Stomach (tissue), 9 donors: Measurements from ENCODE around the gene DOCK6. TPM values are rescaled to one million over a fixed set of nuclear protein-coding genes. Genes with fewer than 3 reads are reported as not detected.
"Not testable (repeated sequence)": the region's sequence is repeated elsewhere in the genome, so short reads cannot be mapped to it uniquely, and the experiment has no call there.

ENCODE experiments used
- DNase-seq, 2 donors: peaks; one replicate each; pipeline versions ENCODE4 v3.0.0 to v3.0.0-alpha.2; 2013 to 2019
- H3K27ac ChIP-seq, 5 donors: fragments of 200-600 bp in 4 of 5; sonication (generic) in 4 of 5; one replicate each; pipeline ENCODE4 v1.5.1; 2013 to 2019; ENCODE audit warnings: mild to moderate bottlenecking in 1 of 5, moderate library complexity in 1 of 5
- H3K27me3 ChIP-seq, 3 donors: fragments of 200-600 bp; sonication (generic); one replicate each; pipeline ENCODE4 v1.5.1; 2017 to 2019; ENCODE audit warnings: mixed run types in 1 of 3
- H3K36me3 ChIP-seq, 4 donors: fragments of 200-600 bp; sonication (generic); 1 replicate in 3 of 4; 2 replicates in 1 of 4; pipeline ENCODE4 v1.5.1; 2016 to 2019
- H3K4me1 ChIP-seq, 4 donors: fragments of 200-600 bp; sonication (generic); one replicate each; pipeline ENCODE4 v1.5.1; 2016 to 2019
- H3K4me3 ChIP-seq, 4 donors: fragments of 200-600 bp; sonication (generic) in 3 of 4; one replicate each; pipeline ENCODE4 v1.5.1; 2016 to 2019; ENCODE audit warnings: mild to moderate bottlenecking in 1 of 4
- H3K9me3 ChIP-seq, 4 donors: fragments of 200-600 bp; sonication (generic); one replicate each; pipeline ENCODE4 v1.5.1; 2016 to 2019
- CTCF ChIP-seq, 7 experiments: fragments of 450-650 bp in 4 of 7; fragments of 200-600 bp in 3 of 7; sonication (generic) in 3 of 7; IDR thresholded peaks; one replicate each; pipeline ENCODE4 v1.5.1; 2016 to 2019; ENCODE audit warnings: antibody characterized with exemption in 7 of 7, control low read depth in 2 of 7, mild to moderate bottlenecking in 1 of 7
- EP300 ChIP-seq: sonication (generic); formaldehyde crosslinking; IDR thresholded peaks from one replicate; pipeline ENCODE4 v1.6.1; 2017; ENCODE audit warnings: antibody characterized with exemption
- POLR2A ChIP-seq, 4 donors: fragments of 450-650 bp; IDR thresholded peaks; one replicate each; pipeline ENCODE4 v1.6.1; 2016; ENCODE audit warnings: antibody characterized with exemption in 4 of 4, control low read depth in 2 of 4, mild to moderate bottlenecking in 1 of 4, moderate library complexity in 1 of 4
- POLR2AphosphoS5 ChIP-seq, 3 donors: sonication (generic); formaldehyde crosslinking; IDR thresholded peaks; one replicate each; pipeline ENCODE4 v1.6.1; 2016; ENCODE audit warnings: antibody characterized with exemption in 3 of 3
- WGBS, 5 donors: extraction: QIAGEN DNeasy Blood & Tissue Kit in 3 of 5; methylation state at CpG; one replicate each; pipeline versions ENCODE4 v1.1.5 to v1.1.7; 2013 to 2018; 5-methylcytosine and 5-hydroxymethylcytosine counted together
- intact Hi-C: fragments of 100-400 bp; cut with DNase I; formaldehyde crosslinking; loops from one replicate; pipeline ENCODE4 v1.15.1; 2023; ENCODE audit warnings: low total_unique reads
- polyA plus RNA-seq, 3 donors: library from polyadenylated mRNA; stranded (reverse); fragments of 200-250 nt; gene quantifications; one replicate each; pipeline ENCODE4 v1.2.3, GENCODE V29; 2013
- total RNA-seq, 5 donors: library from RNA; depleted of rRNA; stranded (reverse); fragments of >200 nt; gene quantifications; one replicate each; pipeline versions ENCODE4 v1.1.0 to v1.2.3, GENCODE V29; 2014 to 2016
- donor health status: healthy with polysubstance abuse.
- donor health status: Bipolar disorder and iron deficiency.
- donor health status: healthy.

Gene DOCK6
- total and polyA plus RNA-seq, 8 donors: 21.4 to 243 (median 58.9) TPM

- DNase-seq: no peak
- intact Hi-C loops: no loop called here
- Histone ChIP-seq H3K4me3 (peak overlapping the region in 1 of 4 donors; percentile 9), H3K4me1 (peaks cover 25 to 55% (median 37%) of the 10 kb centered on the region in 4 donors), H3K27me3 (no peaks in the 10 kb centered on the region), H3K27ac (peak overlapping the region in 4 of 5 donors; percentile 61 to 94 (median 72)), H3K36me3 (peaks cover 28 to 65% (median 50%) of the 10 kb centered on the region in 4 donors), H3K9me3 (no peaks in the 10 kb centered on the region)
- WGBS, 5 donors: 45 to 64% (median 56%) methylated on average over 11 of the region's 11 CpGs
- no peak for TF ChIP-seq POLR2A (IDR thresholded peaks at IDR 0.05)
- no peak for TF ChIP-seq CTCF (IDR thresholded peaks at IDR 0.05)
Observed at GRCh38 chr19:11179716-11180297, 82.5 kb downstream of the DOCK6 start.

DNA sequence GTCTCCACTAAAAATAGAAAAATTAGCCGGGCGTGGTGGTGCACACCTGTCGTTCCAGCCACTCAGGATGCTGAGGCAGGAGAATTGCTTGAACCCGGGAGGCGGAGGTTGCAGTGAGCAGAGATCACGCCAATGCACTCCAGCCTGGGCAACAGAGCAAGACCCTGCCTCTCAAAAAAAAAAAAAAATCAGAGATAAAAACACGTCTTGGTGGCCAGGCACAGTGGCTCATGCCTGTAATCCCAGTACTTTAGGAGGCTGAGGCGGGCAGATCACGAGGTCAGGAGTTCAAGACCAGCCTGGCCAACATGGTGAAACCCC, 83.2 kb downstream of the DOCK6 start:
- DNase-seq, H3K4me3 ChIP-seq, intact Hi-C loops, H3K9me3 ChIP-seq, H3K27me3 ChIP-seq: not testable (repeated sequence)
- Histone ChIP-seq H3K36me3 (peaks cover 35 to 68% (median 57%) of the 10 kb centered on the region in 4 donors), H3K27ac (peak overlapping the region in 4 of 5 donors; percentile 61 to 94 (median 72)), H3K4me1 (peaks cover 21 to 48% (median 30%) of the 10 kb centered on the region in 4 donors)
- 84 to 92% (median 91%) methylated on average over 7 to 9 of the region's 9 CpGs for WGBS, 5 donors

DNA sequence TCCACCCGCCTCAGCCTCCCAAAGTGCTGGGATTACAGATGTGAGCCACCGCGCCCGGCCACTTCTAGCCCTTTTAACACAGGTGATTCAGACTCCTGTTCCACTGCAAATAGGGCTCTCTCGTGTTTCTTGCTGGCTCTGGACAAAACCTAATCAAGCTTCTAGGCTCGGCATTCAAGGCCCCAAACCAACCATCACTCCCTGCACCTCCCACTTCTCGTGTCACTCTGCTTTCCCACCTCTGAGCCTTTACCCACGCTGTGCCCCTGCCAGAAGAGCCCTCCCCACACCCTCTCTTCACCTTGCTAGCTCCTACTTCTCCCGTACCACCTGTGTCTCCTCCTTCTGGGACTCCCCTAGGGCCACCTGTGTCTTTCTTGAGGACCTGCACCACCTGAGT, 84.7 kb downstream of the DOCK6 start:
- Histone ChIP-seq H3K27me3 (no peaks in the 10 kb centered on the region), H3K4me3 (no peak overlapping the region), H3K9me3 (no peaks in the 10 kb centered on the region), H3K27ac (peak overlapping the region in 2 of 5 donors; percentile 68 to 94), H3K36me3 (peaks cover 50 to 70% (median 66%) of the 10 kb centered on the region in 4 donors), H3K4me1 (peaks cover 17 to 38% (median 23%) of the 10 kb centered on the region in 4 donors)
- intact Hi-C loops: no loop called here
- WGBS, 5 donors: 88 to 93% (median 92%) methylated on average over 9 of the region's 9 CpGs
- no peak for DNase-seq
- no peak for TF ChIP-seq POLR2A (IDR thresholded peaks at IDR 0.05)
- no peak for TF ChIP-seq POLR2AphosphoS5 (IDR thresholded peaks at IDR 0.05)
- TF ChIP-seq CTCF (IDR thresholded peaks at IDR 0.05): no peak
- TF ChIP-seq EP300: no peak

DNA sequence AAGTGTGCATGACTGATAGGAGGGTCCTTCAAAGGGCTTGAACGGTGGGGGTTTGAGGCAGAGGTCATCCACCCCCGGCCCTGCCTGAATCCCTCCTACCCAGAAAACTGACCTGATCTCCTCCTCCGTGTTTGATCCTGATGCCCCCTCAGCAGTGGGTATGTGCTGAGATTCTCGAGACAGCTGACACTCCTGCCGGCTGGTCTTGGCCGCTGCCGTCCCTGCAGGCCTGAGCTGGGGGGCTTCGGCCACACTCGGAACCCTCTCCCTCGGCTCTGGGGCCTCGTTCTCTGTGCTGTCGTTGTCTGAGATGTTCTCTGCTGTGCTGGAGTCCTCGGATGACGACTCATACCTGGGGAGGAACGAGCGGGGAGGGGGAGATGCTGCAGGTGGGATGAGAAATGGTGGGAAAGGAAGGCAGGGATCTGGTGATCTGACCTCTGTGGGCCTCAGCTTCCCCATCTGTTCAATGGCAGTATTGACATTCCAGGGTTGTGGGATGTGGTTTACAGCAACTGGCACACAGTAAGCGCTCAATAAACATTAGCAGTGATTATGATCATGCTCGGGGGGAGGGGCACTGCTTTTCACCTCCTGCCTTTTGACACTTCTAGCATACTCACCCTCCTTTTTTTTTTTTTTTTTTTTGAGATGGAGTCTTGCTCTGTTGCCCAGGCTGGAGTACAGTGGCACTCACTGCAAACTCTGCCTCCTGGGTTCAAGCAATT, 85.7 kb downstream of the DOCK6 start:
- WGBS, 5 donors: 89 to 96% (median 92%) methylated on average over 17 to 18 of the region's 18 CpGs
- no peak for DNase-seq
- H3K27me3 ChIP-seq: no peaks in the 10 kb centered on the region
- peaks cover 57 to 80% (median 72%) of the 10 kb centered on the region in 4 donors for H3K36me3 ChIP-seq
- no peaks in the 10 kb centered on the region for H3K9me3 ChIP-seq
- intact Hi-C loops: no loop called here
- H3K27ac ChIP-seq: no peak overlapping the region
- H3K4me1 ChIP-seq: peaks cover 17 to 36% (median 23%) of the 10 kb centered on the region in 4 donors
- TF ChIP-seq POLR2AphosphoS5 (IDR thresholded peaks at IDR 0.05) (no peak), POLR2A (IDR thresholded peaks at IDR 0.05) (no peak), EP300 (no peak), CTCF (IDR thresholded peaks at IDR 0.05) (no peak)
- no peak overlapping the region for H3K4me3 ChIP-seq

- TF ChIP-seq POLR2AphosphoS5 (IDR thresholded peaks at IDR 0.05) (no peak), POLR2A (IDR thresholded peaks at IDR 0.05) (no peak), CTCF (IDR thresholded peaks at IDR 0.05) (no peak), EP300 (no peak)
- 82 to 92% (median 90%) methylated on average over 7 of the region's 7 CpGs for WGBS, 5 donors
- peaks cover 13 to 30% (median 20%) of the 10 kb centered on the region in 4 donors for H3K4me1 ChIP-seq
- no peaks in the 10 kb centered on the region for H3K9me3 ChIP-seq
- intact Hi-C loops: no loop called here
- H3K27me3 ChIP-seq: no peaks in the 10 kb centered on the region
- H3K27ac ChIP-seq: peak overlapping the region in 1 of 5 donors; percentile 48
- no peak overlapping the region for H3K4me3 ChIP-seq
- peaks cover 61 to 87% (median 79%) of the 10 kb centered on the region in 4 donors for H3K36me3 ChIP-seq
- DNase-seq: no peak
Observed at GRCh38 chr19:11175920-11176319, 86.4 kb downstream of the DOCK6 start.
